ES-I3 (cell line): Measurements from ENCODE around the gene NME3.

Experiments used
- H3K36me3 ChIP-seq: 2 replicates; pipeline ENCODE4 v1.6.1; 2013; ENCODE audit warnings: mild to moderate bottlenecking, low read length, control low read depth, moderate library complexity; ENCODE audit not compliant: insufficient read depth
- H3K4me1 ChIP-seq: 2 replicates; pipeline ENCODE4 v1.6.1; 2013; ENCODE audit warnings: mild to moderate bottlenecking, control low read depth, low read length; ENCODE audit not compliant: insufficient read depth
- H3K9ac ChIP-seq: 2 replicates; pipeline ENCODE4 v1.6.1; 2013; ENCODE audit warnings: low read depth, mild to moderate bottlenecking, low read length, moderate library complexity
- H3K9me3 ChIP-seq: 2 replicates; pipeline ENCODE4 v1.6.1; 2013; ENCODE audit warnings: mild to moderate bottlenecking, low read length, moderate library complexity; ENCODE audit not compliant: control insufficient read depth, insufficient read depth

The NME3 gene

GRCh38 chr16:1789643-1790045, 18.3 kb upstream of the NME3 start:
- Histone ChIP-seq H3K9ac (no peak overlapping the region), H3K36me3 (no peaks in the 10 kb centered on the region), H3K4me1 (no peaks in the 10 kb centered on the region), H3K9me3 (no peaks in the 10 kb centered on the region)

- Histone ChIP-seq H3K4me1 (no peaks in the 10 kb centered on the region), H3K36me3 (no peaks in the 10 kb centered on the region), H3K9ac (no peak overlapping the region), H3K9me3 (no peaks in the 10 kb centered on the region)
Observed at GRCh38 chr16:1788708-1789100, 17.4 kb upstream of the NME3 start.

GRCh38 chr16:1788095-1788707, 16.9 kb upstream of the NME3 start:
- Histone ChIP-seq H3K4me1 (no peaks in the 10 kb centered on the region), H3K9me3 (no peaks in the 10 kb centered on the region), H3K36me3 (no peaks in the 10 kb centered on the region), H3K9ac (no peak overlapping the region)

GRCh38 chr16:1787322-1788094, 16.2 kb upstream of the NME3 start:
- H3K9ac ChIP-seq: no peak overlapping the region
- H3K9me3 ChIP-seq: no peaks in the 10 kb centered on the region
- H3K4me1 ChIP-seq: no peaks in the 10 kb centered on the region
- H3K36me3 ChIP-seq: no peaks in the 10 kb centered on the region

- Histone ChIP-seq H3K9me3 (no peaks in the 10 kb centered on the region), H3K9ac (no peak overlapping the region), H3K4me1 (no peaks in the 10 kb centered on the region), H3K36me3 (no peaks in the 10 kb centered on the region)
Observed at GRCh38 chr16:1787056-1787321, 15.6 kb upstream of the NME3 start.

- Histone ChIP-seq H3K9me3 (no peaks in the 10 kb centered on the region), H3K4me1 (no peaks in the 10 kb centered on the region; the same call in 1 of the 2 replicates), H3K9ac (no peak overlapping the region), H3K36me3 (no peaks in the 10 kb centered on the region)
Observed at GRCh38 chr16:1786242-1787055, 15.1 kb upstream of the NME3 start.

GRCh38 chr16:1785846-1786170, 14.5 kb upstream of the NME3 start:
- no peak overlapping the region for H3K9ac ChIP-seq
- H3K4me1 ChIP-seq: no peaks in the 10 kb centered on the region; the same call in 1 of the 2 replicates
- no peaks in the 10 kb centered on the region for H3K36me3 ChIP-seq
- no peaks in the 10 kb centered on the region for H3K9me3 ChIP-seq

- H3K9me3 ChIP-seq: no peaks in the 10 kb centered on the region
- H3K36me3 ChIP-seq: no peaks in the 10 kb centered on the region
- no peak overlapping the region for H3K9ac ChIP-seq
Observed at GRCh38 chr16:1784977-1785845, 13.9 kb upstream of the NME3 start.

GRCh38 chr16:1782408-1783264, 11.3 kb upstream of the NME3 start, which contains the start of the genes NUBP2 and SPSB3:
TSS of gene NUBP2 (plus strand) at chr16:1782960. CDS start at chr16:1783021, 61 bp downstream.
TSS of gene SPSB3 (minus strand) at chr16:1782571. CDS start at chr16:1781483, 1,088 bp downstream.
- Histone ChIP-seq H3K9me3 (no peaks in the 10 kb centered on the region), H3K4me1 (no peaks in the 10 kb centered on the region; the same call in 1 of the 2 replicates), H3K9ac (peak within 1 kb of the TSS; percentile 96), H3K36me3 (no peaks in the 10 kb centered on the region; the same call in 1 of the 2 replicates)

More at GRCh38 chr16:1784977-1785845, 13.9 kb upstream of the NME3 start:
- no peaks in the 10 kb centered on the region; the same call in 1 of the 2 replicates for H3K4me1 ChIP-seq

GRCh38 chr16:1781758-1782407, 10.5 kb upstream of the NME3 start:
- H3K9me3 ChIP-seq: no peaks in the 10 kb centered on the region
- no peaks in the 10 kb centered on the region; the same call in 1 of the 2 replicates for H3K4me1 ChIP-seq
- no peaks in the 10 kb centered on the region; the same call in none of the 2 replicates for H3K36me3 ChIP-seq
- H3K9ac ChIP-seq: peak overlapping the region; percentile 61

GRCh38 chr16:1781254-1781653, 9.9 kb upstream of the NME3 start:
- Histone ChIP-seq H3K9ac (peak overlapping the region; percentile 61), H3K4me1 (no peaks in the 10 kb centered on the region; the same call in 1 of the 2 replicates), H3K36me3 (no peaks in the 10 kb centered on the region; the same call in none of the 2 replicates), H3K9me3 (no peaks in the 10 kb centered on the region)

- no peak overlapping the region for H3K9ac ChIP-seq
- no peaks in the 10 kb centered on the region; the same call in none of the 2 replicates for H3K36me3 ChIP-seq
- no peaks in the 10 kb centered on the region; the same call in 1 of the 2 replicates for H3K4me1 ChIP-seq
- H3K9me3 ChIP-seq: no peaks in the 10 kb centered on the region
Observed at GRCh38 chr16:1780677-1781072, 9.3 kb upstream of the NME3 start.
